Colonic mucosa (tissue), 4 donors: ENCODE data around the gene FBXO45. TPM values are rescaled to one million over a fixed set of nuclear protein-coding genes. Genes with fewer than 3 reads are reported as not detected.
"Not testable (repeated sequence)": the region's sequence is repeated elsewhere in the genome, so short reads cannot be mapped to it uniquely, and the experiment has no call there.

ENCODE experiments used
- DNase-seq: peaks from one replicate; pipeline ENCODE4 v3.0.0-alpha.2; 2020
- H3K27ac ChIP-seq: fragments of 200-600 bp; one replicate; pipeline ENCODE4 v1.8.0; 2021
- H3K27me3 ChIP-seq: fragments of 200-600 bp; one replicate; pipeline ENCODE4 v1.8.0; 2021
- H3K36me3 ChIP-seq: fragments of 200-600 bp; one replicate; pipeline ENCODE4 v1.8.0; 2021
- H3K4me1 ChIP-seq: fragments of 200-600 bp; one replicate; pipeline ENCODE4 v1.8.0; 2021; ENCODE audit warnings: mild to moderate bottlenecking
- H3K4me3 ChIP-seq: fragments of 200-600 bp; one replicate; pipeline ENCODE4 v1.8.0; 2021
- H3K9ac ChIP-seq, 2 donors: one replicate each; pipeline ENCODE4 v1.7.0; 2013; ENCODE audit warnings: control low read depth in 2 of 2, low read depth in 2 of 2, low read length in 2 of 2
- H3K9me3 ChIP-seq: fragments of 200-600 bp; one replicate; pipeline ENCODE4 v1.8.0; 2021
- intact Hi-C: fragments of 100-400 bp; cut with DNase I; formaldehyde crosslinking; loops from one replicate; pipeline ENCODE4 v1.14.1; 2022
- total RNA-seq, 2 donors: library from RNA; stranded (reverse); fragmentation: NEBNext Ultra II Directional in 1 of 2; extraction: Animal tissue kit (Norgen Biotek cat#: 25700) in 1 of 2; gene quantifications; one replicate each; pipeline ENCODE4 v1.2.1, GENCODE V29; 2021
- TF ChIP-seq, protein P1 (sequence below): fragments of 200-600 bp; IDR thresholded peaks from one replicate; pipeline ENCODE4 v1.8.0; 2022; ENCODE audit warnings: antibody characterized with exemption, mild to moderate bottlenecking
- donor health status: healthy.
- donor health status: DM: no; HTN: no; CAD: no.
- donor health status: DM: no; HTN: no; CAD: no.

The FBXO45 gene
- total RNA-seq, 2 donors from 2014 or later, result 12.1 to 13.9 TPM

DNA sequence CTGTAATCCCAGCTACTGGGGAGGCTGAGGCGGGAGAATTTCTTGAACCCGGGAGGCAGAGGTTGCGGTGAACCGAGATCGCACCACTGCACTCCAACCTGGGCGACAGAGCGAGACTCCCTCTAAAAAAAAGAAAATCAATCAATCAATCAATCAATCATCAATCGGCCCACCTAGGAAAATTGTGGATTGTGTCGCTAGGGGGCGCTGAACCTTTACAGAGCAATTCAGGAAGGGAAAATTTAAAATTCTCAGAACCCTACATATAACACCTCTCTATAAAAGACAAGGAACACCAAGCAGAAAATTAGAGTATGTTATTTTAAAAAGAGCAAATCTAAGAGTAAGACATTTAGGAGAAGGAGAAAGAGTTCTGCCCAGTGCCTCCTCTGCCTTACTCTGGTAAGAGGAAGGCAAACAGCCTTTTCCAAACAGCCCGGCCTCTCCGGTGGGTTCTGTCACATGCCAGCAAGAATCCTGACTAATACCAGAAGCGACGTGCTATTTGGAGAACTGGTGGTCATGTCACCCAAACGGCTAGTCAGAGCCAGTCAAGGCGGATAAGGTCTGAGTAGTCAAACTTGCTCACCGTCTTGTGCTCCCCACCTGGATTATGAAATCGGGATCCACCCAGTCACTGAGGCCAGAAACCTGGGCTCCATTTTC is 31.0 kb upstream of the FBXO45 start:
- H3K4me3 ChIP-seq, result no peak overlapping the region
- H3K27ac ChIP-seq, result no peak overlapping the region
- intact Hi-C loops, result no loop called here
- no peak overlapping the region for H3K9ac ChIP-seq
- no peaks in the 10 kb centered on the region for H3K27me3 ChIP-seq
- peak; percentile 58 for DNase-seq
- no peaks in the 10 kb centered on the region for H3K9me3 ChIP-seq
- TF ChIP-seq, protein P1, sequence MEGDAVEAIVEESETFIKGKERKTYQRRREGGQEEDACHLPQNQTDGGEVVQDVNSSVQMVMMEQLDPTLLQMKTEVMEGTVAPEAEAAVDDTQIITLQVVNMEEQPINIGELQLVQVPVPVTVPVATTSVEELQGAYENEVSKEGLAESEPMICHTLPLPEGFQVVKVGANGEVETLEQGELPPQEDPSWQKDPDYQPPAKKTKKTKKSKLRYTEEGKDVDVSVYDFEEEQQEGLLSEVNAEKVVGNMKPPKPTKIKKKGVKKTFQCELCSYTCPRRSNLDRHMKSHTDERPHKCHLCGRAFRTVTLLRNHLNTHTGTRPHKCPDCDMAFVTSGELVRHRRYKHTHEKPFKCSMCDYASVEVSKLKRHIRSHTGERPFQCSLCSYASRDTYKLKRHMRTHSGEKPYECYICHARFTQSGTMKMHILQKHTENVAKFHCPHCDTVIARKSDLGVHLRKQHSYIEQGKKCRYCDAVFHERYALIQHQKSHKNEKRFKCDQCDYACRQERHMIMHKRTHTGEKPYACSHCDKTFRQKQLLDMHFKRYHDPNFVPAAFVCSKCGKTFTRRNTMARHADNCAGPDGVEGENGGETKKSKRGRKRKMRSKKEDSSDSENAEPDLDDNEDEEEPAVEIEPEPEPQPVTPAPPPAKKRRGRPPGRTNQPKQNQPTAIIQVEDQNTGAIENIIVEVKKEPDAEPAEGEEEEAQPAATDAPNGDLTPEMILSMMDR, result peak; percentile 40
- no peaks in the 10 kb centered on the region for H3K36me3 ChIP-seq
- no peaks in the 10 kb centered on the region for H3K4me1 ChIP-seq

DNA sequence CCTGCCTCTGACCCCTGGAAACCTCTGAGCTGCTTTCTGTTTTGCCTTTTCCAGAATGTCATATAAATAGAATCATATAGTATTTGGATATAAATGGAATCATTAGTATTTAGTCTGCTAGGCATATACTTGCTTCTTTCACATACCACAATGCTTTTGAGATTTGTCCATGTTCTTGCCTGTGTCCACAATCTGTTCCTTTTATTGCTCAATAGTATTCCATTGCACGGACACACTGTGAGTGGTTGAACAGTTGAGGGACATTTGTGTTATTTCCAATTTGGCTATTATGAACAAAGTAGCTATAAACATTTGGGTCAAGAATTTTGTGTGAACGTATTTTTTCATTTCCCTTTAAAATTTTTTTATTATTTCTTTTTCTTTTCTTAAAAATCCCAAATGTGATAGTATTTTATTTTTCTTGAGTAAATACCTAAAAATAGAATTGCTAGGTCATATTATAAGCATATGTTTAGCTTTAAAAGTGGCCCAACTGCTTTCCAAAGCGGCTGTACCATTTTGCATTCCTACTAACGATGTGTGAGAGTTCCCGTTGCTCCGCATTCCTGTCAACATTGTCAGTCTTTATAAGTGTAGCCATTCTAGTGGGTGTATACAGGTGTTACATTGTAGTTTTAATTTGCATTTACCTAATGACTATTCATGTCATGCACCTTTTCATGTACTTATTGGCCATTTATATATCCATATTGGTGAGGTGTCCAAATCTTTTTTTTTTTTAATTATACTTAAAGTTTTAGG is 26.6 kb upstream of the FBXO45 start:
- no peak for DNase-seq
- TF ChIP-seq, protein P1, result no peak
- no peaks in the 10 kb centered on the region for H3K36me3 ChIP-seq
- H3K4me1 ChIP-seq, result no peaks in the 10 kb centered on the region
- no peak overlapping the region for H3K27ac ChIP-seq
- intact Hi-C loops, result no loop called here
- H3K27me3 ChIP-seq, result no peaks in the 10 kb centered on the region
- no peak overlapping the region for H3K9ac ChIP-seq
- no peak overlapping the region for H3K4me3 ChIP-seq
- H3K9me3 ChIP-seq, result no peaks in the 10 kb centered on the region

DNA sequence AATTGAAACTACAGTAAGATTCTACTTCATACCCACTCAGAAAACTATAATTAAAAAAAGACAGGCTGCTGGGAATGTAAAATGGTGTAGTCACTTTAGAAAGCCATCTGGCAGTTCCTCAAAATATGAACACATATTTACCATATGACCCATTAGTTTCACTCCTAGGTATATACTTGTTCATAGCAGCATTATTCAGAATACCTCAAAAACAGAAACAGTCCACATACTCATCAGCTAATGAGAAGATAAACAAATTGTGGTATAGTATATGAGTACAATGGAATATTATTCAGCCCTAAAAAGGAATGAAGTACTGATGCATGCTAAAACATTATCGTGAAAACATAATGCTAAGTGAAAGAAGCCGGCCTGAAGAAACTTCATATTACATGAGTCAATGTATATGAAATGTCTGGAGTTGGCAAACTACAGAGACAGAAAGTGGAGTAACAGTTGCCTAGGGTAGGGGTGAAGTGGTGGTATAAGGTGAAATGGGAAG is 23.9 kb upstream of the FBXO45 start:
- no peak overlapping the region for H3K9ac ChIP-seq
- intact Hi-C loops, result no loop called here
- H3K27me3 ChIP-seq, result no peaks in the 10 kb centered on the region
- TF ChIP-seq, protein P1, result no peak
- no peak overlapping the region for H3K27ac ChIP-seq
- no peak overlapping the region for H3K4me3 ChIP-seq
- H3K9me3 ChIP-seq, result no peaks in the 10 kb centered on the region
- DNase-seq, result no peak
- no peaks in the 10 kb centered on the region for H3K36me3 ChIP-seq
- no peaks in the 10 kb centered on the region for H3K4me1 ChIP-seq

DNA sequence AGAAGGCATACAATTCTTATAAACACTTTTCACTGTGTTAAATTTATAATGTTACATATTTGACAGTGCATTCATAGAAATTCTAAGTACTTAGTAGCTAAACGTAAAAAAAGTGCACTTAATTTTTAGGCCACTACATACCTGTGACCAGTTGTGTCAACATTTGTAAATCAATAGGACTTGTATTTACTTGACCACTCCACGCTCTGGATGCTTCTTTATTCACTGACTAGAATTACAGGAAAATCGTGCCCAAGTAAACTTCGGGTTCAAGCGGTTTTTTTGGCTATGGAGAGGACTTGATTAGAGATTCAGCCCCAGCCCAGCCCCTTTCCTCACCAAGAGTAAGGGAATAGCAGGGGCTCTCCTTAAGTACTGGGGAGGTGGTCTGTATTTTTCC is 21.9 kb upstream of the FBXO45 start:
- Histone ChIP-seq H3K27ac (no peak overlapping the region), H3K9me3 (no peaks in the 10 kb centered on the region), H3K9ac (no peak overlapping the region), H3K36me3 (no peaks in the 10 kb centered on the region), H3K4me1 (no peaks in the 10 kb centered on the region), H3K4me3 (no peak overlapping the region), H3K27me3 (no peaks in the 10 kb centered on the region)
- intact Hi-C loops, result no loop called here
- TF ChIP-seq, protein P1, result no peak
- DNase-seq, result no peak

DNA sequence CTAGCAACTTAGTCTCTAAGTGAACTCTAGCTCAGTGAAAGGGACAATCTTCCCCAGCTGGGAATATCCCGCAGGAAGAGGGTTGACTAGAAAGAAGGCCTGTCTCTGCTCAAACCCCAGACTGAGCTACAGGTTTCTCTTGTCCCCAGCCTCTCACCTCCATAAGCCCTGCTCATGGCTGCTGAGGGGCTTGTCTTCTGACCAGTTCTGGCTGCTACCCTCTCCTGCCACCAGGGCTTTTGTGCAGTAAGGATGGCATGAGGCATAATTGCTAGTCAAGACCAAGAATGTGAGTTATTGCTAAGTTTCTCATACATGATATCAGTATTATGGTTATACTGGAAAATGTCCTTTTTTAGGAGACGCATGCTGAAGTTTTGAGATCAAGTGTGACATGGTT is 21.4 kb upstream of the FBXO45 start:
- H3K4me3 ChIP-seq, result no peak overlapping the region
- H3K27me3 ChIP-seq, result no peaks in the 10 kb centered on the region
- no peaks in the 10 kb centered on the region for H3K36me3 ChIP-seq
- H3K9ac ChIP-seq, result no peak overlapping the region
- DNase-seq, result no peak
- no peak overlapping the region for H3K27ac ChIP-seq
- no peaks in the 10 kb centered on the region for H3K9me3 ChIP-seq
- TF ChIP-seq, protein P1, result no peak
- no peaks in the 10 kb centered on the region for H3K4me1 ChIP-seq
- intact Hi-C loops, result no loop called here

DNA sequence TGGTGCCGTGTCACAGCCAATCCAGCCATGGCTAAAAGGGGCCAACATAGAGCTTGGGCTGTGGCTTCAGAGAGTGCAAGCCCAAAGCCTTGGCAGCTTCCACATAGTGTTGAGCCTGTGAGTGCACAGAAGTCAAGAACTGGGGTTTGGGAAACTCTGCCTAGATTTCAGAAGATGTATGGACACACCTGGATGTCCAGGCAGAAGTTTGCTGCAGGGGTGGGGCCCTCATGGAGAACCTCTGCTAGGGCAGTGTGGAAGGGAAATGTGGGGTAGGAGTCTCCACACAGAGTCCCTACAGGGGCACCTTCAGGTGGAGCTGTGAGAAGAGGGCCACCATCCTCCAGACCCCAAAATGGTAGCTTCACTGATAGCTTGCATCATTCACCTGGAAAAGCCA is 19.1 kb upstream of the FBXO45 start:
- DNase-seq, H3K9ac ChIP-seq, intact Hi-C loops, H3K4me1 ChIP-seq, H3K27me3 ChIP-seq, H3K4me3 ChIP-seq, H3K27ac ChIP-seq, H3K36me3 ChIP-seq, H3K9me3 ChIP-seq: not testable (repeated sequence)

DNA sequence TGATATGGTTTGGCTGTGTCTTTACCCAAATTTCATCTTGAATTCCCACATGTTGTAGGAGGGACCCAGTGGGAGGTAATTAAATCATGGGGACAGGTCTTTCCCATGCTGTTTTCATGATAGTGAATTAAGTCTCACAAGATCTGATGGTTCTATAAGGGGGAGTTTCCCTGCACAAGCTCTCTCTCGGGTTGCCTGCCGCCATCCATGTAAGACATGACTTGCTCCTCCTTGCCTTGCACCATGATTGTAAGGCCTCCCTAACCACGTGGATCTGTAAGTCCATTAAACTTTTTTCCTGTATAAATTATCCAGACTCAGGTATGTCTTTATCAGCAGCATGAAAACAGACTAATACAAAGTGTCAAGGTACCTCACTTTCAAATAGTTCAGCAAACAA is 18.3 kb upstream of the FBXO45 start:
- H3K36me3 ChIP-seq, H3K4me1 ChIP-seq, H3K27ac ChIP-seq, DNase-seq, H3K4me3 ChIP-seq, H3K9ac ChIP-seq, intact Hi-C loops, H3K9me3 ChIP-seq, H3K27me3 ChIP-seq: not testable (repeated sequence)
